Measurements from ENCODE around the gene MGAT4B. TPM values are rescaled to one million over a fixed set of nuclear protein-coding genes. Genes with fewer than 3 reads are reported as not detected.
A peak's percentile ranks its signal among the peaks of the same experiment; 100 is the strongest.

The MGAT4B gene
- total and polyA plus RNA-seq, 2 of the 13 experiments (the other 11 are each of a cell fraction or from before 2014, with no cell fraction given) = 93.5 to 130 TPM

GRCh38 chr5:179792612-179793467 lies 13.8 kb downstream of the MGAT4B start (continued):
- TF ChIP-seq ZNF501 (CRISPR knock-in tag; IDR thresholded peaks at IDR 0.05) (0 out of 2 replicates have a peak, but pooled peaks have one; percentile 15), GABPB1 (CRISPR knock-in tag; IDR thresholded peaks at IDR 0.05) (peak; percentile 14; the same call in 1 of the 2 replicates), ARID3A (IDR thresholded peaks at IDR 0.05; ENCODE audit: low read depth, low read length) (no peak), GFI1 (CRISPR knock-in tag; IDR thresholded peaks at IDR 0.05; ENCODE audit: borderline replicate concordance) (no peak), RNF2 (conservative IDR thresholded peaks at IDR 0.05; ENCODE audit: low read depth) (no peak), ELF1 (CRISPR knock-in tag; IDR thresholded peaks at IDR 0.05) (no peak), HNF4A (CRISPR knock-in tag; IDR thresholded peaks at IDR 0.05) (peak; percentile 57), TAF15 (IDR thresholded peaks at IDR 0.05; ENCODE audit: low read depth, low read length, poor library complexity, severe bottlenecking) (no peak), PCBP2 (optimal IDR thresholded peaks at IDR 0.05; ENCODE audit: low read depth, low read length, poor library complexity, severe bottlenecking) (no peak), ZSCAN9 (CRISPR knock-in tag; IDR thresholded peaks at IDR 0.05; ENCODE audit: borderline replicate concordance) (no peak), ZBTB33 (CRISPR knock-in tag; IDR thresholded peaks at IDR 0.05) (peak; percentile 88), CBFB (CRISPR knock-in tag; IDR thresholded peaks at IDR 0.05) (no peak)

All from HepG2 (cell line).